DMS153 (cell line): ENCODE results near the gene HOXD12.
A peak's percentile ranks its signal among the peaks of the same experiment; 100 is the strongest.

Source experiments
- DNase-seq: peaks from one replicate; lab custom pipeline; 2025; lab: John Stamatoyannopoulos, UW

Gene HOXD12

DNA sequence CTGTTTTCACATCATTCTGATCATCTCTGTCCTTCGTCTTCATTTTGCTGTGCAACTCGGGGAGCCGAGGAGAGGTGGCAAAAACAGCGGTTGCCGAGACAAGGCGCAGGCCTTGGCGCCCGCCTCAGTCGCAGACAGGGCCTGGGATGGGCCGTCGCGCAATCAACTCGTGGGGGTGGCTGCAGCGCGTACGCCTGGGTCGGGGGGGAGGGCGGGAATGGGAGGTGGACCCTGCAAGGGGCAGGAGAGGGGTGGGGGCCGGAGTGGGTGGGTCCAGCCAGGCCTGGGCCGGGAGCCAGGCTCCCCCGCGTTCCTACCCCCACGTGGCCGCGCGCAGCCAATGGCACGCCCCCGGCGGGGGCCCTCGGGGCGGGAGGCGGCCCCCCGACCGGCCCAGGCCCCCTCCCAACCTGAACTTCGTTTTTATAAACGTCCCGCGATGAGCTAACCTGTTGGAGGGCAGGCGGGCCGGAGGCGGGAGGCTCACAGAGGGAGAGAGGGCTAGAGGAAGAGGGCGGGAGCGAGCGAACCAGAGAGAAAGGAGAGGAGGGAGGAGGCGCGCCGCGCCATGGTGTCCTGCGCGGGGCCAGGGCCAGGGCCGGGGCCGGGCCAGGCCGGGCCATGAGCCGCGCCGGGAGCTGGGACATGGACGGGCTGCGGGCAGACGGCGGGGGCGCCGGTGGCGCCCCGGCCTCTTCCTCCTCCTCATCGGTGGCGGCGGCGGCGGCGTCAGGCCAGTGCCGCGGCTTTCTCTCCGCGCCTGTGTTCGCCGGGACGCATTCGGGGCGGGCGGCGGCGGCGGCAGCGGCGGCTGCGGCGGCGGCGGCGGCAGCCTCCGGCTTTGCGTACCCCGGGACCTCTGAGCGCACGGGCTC, 7.1 kb upstream of the HOXD12 start, which contains the start of gene HOXD13:
Gene HOXD13, plus strand, starts transcription at position 452 of the 875 bp plus-strand sequence. Its CDS starts 170 bp downstream, at position 622.
- DNase-seq = peak; percentile 76

DNA sequence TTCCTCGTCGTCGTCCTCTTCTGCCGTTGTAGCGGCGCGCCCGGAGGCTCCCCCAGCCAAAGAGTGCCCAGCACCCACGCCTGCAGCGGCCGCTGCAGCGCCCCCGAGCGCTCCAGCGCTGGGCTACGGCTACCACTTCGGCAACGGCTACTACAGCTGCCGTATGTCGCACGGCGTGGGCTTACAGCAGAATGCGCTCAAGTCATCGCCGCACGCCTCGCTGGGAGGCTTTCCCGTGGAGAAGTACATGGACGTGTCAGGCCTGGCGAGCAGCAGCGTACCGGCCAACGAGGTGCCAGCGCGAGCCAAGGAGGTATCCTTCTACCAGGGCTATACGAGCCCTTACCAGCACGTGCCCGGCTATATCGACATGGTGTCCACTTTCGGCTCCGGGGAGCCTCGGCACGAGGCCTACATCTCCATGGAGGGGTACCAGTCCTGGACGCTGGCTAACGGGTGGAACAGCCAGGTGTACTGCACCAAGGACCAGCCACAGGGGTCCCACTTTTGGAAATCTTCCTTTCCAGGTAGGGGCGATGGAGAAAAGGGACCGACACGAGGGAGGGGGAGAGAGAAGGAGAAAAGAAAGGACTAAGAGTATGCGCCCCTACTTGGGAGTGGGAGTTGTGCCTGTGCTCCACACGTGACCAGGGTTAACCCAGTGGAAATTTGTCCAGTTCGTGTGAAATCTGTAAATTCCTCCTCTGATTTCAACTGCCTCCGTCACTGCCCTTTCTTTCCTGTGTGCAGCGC, 6.3 kb upstream of the HOXD12 start:
- DNase-seq = no peak

DNA sequence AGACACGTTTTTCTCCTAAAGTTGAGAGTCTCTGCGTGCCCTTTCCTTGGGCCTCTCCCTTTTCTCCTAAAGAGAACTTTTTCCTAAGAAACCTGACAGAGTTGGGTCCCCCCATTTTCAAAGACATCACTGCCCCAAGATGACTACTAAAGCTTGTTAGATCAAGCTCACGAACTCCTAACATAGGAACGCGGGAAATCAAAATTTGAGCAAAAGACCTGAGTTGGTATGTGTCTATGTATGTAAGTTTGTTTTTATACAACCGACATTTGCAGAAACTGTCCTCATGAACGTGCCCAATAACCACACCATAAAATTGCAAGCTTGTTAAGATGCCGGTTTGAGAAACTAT, 5.7 kb upstream of the HOXD12 start:
- DNase-seq = no peak

DNA sequence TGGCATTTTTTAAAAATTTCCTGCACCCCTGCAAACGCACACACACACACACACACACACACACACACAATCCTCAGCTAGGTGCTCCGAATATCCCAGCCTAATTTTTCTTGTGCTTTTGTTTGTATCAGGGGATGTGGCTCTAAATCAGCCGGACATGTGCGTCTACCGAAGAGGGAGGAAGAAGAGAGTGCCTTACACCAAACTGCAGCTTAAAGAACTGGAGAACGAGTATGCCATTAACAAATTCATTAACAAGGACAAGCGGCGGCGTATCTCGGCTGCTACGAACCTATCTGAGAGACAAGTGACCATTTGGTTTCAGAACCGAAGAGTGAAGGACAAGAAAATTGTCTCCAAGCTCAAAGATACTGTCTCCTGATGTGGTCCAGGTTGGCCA, 5.2 kb upstream of the HOXD12 start:
- DNase-seq = no peak

DNA sequence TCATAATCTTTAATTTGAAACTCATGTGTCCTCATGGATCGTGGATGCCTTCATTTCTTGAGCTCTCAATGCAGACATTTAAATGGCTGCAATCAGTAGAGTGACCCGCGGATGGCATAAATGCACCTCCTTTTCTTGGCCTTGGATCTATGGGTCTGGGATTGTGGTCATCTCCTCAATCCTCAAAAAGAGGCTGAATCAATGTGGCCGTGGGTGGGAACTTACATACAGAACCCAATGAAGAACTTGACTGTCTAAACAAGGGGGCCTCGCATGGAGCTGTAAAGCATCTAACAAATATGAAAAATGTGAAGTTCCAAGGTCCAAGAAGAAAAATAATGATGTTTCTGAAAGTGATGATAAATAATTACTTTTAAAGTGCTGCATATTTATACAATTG, 4.2 kb upstream of the HOXD12 start:
- no peak for DNase-seq

DNA sequence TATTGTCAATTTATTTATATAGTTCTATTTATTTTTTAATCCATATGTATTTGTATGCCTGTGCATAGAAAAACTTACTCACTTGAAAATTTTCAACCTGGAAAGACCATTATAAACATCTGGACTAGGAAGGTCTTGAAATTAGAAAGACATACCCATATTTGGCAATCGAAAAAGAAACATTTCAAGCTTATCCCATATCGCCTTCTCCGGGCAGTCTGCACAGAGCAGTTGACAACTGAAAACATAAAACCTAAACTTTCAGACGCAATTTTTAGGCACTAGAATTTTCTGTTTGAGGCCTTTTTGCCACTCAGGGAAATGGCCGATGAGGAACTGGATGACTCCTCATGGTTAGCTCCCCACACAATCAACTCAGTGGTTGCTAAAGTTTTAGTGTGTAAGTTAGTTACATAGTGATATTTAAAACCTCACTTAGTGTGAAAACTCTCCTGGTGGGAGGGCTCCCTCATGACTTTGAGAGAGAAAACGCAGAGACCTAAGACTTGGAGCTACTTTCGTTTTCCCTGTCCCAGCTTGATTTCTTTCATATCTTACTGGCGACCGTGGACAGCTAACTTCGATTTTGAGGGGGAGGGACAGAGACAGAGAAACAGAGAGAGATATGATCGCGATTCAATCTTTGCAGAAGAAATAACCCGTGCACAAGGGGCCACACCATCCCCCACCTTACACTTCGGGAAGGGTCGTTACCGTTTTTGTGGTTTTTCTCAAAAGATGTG, 3.2 kb upstream of the HOXD12 start:
- DNase-seq = no peak

DNA sequence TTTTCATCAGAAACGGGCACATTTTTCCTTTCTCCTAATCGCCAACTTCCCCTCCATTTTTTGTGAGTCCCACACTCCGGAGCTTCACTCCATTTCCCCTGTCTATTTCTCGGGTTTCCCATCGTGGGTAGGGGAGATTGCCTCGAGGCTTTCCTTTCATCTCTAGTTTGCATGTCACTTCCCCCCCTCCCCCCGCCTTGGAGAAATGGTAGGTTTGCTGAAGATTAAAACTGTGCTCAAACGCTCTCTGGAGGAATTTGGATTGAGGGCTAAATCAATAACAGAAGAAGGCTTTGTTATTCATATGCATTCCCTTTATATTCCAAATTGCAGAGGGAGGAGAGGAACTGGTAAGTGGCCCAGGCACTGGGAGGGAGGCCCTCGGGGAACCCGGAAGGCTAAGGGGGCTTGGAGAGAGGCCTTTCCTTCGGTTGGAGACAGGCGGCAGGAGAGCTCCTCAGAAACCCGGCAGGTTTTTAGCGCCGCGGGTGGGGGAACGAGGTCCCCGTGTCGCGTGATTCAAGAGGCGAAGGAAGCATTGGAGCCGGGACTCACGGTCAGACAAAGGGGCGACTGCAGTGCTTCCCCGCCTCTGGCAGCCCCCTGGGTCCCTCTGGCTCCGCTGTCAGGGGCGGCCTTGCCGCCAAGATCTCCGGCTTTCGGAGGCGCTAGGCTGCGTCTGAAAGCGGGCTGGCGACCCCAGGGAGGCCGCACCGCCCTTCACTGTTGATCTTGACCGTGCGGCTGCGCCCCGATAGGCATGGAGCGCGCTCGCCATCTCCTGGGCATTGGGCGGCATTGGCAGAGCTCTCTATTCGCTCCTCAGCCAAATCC, 2.4 kb upstream of the HOXD12 start:
- DNase-seq = peak; percentile 82

DNA sequence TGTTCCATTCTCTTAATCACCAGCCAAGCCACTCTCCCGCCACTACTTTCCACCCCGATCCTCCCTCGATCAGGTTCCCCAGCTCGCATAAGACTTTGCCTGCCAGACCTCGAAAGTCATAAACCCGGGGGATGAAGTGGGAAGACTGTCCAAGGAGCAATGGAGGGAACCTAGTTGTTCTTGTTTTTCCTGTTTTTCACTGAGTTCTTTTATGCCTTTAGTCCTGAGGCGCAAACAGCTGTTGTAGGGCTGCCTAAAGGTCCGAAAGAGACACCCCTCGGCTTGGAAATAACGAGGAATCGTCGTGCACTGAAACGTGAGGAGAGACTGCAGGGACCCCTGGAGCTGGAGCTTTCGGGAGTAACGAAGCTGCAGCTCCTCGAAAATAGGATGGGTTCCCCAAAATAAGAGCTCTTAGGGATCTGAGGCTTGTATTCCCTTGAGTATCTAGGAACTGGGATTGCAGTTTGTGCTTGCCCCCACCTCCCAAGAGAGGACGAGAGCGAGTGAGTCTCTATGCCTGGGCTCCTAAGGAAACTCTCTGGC, 1.7 kb upstream of the HOXD12 start:
- DNase-seq = no peak

DNA sequence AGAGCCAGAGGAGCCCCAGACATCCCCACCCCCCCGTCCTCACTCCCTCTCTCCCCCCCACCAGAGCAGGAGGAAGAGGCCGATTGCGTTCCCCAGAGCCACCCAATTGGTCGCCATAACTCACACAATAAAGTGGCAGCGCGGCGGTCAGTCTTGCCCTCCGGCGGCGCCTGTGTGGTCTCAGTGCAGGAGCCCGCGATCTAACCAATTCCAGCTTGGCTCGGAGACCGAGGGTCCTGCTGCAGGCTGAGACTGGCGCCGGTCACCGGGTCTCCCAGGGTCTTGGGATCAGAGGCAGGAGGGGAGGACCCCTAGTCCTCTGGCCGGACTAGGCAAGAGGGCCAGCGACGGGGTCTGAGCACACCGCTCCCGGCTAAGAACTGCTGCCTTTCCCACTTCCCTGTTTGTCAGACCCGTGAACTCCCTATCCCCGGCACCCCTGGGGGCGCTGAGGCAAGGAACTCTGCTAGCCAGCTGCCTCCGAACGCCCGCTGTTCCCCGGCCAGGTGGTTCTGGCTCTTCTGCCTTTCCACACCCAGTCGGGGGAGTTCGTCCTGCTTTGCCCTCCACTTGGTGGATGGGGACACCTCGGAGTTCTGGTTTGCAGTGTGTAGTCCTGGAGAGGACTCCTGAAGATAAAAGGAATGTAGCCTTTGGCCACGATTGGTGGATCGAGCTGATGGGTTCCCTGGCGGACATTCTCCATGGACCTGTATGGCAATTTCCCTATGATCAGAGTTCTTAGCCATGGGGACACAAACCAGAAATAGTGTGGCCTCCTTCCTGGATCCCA, 1.0 kb upstream of the HOXD12 start:
- no peak for DNase-seq

DNA sequence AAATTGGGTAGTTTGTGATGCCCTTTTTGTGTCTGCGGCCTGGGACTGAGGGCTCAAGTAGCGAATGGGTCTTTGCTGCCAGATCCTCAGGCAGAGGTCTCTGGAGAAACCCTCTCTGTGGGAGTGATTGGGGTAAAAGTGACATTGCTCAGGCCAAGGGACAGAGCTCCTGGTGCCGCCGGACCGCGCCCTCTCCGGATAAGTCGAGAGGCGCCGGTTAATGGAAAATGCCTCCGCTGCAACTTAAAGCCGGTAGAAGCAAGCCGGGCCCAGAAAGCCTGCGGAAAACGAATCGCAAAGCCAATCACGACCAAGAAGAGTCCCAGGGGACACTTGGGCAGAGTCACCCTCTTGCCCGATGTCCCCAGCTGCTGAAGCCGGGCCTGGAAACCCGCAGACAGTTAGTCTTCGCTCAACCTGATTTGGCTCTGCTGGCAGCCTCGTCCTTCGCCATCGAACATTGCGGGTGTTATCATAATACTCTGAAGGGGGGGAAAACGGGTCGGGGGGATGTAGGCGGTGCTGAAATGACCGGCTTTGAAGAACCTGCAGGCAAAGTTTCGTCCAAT, 352 bp upstream of the HOXD12 start:
- DNase-seq = no peak

DNA sequence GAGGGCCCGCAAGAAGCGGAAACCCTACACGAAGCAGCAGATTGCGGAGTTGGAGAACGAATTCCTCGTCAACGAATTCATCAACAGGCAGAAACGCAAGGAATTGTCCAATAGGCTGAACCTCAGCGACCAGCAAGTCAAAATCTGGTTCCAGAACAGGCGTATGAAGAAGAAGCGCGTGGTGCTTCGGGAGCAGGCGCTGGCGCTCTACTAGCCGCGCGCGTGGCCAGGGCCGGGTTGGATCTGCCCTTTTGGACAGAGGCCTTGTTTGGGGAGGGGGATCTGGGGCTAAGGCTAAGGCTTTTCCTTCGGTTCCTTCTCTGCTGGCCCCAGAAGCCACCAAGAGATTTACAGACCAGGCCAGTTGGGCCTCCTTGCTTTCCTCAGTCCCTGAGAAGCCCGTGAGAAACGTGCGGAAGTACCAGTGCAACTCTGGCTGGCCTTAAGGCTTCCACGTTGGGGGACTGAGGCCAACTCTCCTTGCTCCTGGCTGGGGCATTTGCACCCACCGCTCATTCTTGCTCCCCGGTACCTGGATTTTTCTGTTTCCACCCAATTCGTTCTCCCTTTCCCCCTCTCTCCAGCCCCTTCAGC, 1.0 kb downstream of the HOXD12 start:
- DNase-seq = no peak

DNA sequence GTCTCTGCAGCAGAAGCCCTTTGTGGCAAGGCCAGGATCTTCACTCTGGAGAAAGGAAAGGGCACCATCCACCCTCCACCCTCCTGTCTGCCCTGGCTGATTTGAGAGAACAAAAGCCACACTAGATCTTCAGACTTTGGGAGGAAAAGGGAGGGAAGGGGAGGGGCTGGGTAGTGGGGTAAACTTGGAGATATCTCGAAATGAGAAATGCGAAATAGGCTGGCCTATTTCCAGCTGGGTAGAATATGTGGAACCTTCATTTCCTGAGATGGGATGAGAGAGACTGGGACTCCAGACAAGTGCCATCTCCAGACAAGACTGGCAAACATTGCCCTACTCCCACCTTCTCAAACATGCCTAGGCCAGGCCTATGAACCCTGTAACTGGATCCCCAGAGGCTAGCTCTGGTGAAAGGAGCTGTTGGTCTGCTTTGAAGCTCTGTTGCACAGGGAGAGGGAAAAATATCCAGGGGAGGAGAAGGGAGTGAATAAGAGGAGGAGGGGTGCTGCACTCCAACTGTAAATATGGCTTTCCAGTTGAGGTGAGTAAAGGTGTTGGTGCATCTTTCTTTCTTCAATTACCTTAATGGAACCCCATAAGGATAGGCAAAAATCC, 1.7 kb downstream of the HOXD12 start:
- DNase-seq = no peak

DNA sequence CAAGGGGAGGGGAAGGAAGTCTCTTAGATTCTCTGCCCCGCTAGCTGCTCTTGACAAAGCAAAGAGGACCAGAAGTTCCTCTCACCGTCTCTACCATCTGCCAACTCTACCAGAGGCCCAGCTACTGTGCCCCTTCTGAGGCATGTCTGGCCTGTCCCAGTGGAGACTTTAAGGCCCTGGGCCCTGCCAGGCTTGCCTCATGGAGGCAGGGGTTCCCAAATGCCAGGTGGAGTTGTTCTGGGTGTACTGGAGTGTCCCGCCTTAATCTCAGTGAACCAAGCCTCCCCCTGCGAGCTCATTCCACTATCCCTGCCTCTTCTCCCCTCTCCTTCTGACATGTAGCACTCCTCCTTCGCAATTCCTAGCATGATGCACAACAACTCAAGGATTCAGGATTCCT, 2.2 kb downstream of the HOXD12 start:
- DNase-seq = no peak

DNA sequence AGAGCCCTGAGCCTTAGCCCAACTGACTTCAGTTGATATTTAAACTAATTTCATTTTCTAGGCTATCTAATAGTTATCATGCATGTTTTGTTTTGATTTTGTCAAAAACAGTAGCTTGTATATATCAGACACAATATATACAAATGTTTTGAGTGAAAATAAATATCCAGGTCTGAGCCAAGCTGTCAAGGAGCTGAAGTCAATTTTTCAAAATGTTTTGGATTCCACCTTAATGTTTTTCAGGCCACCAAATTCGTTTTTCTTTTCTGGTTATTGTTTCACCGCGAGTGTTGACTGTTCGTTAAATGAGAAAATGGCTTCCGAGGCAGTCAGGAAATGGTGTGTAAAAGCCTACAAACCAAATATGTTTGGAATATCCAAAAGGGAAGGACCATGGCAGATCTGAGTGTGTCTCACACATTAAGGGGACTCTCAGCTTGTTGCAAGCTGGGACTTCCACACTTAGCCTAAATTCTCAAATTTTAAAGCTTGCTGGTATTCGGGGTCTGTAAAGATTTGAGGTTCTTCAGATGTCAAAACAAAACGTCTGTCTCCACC, 2.8 kb downstream of the HOXD12 start:
- no peak for DNase-seq

DNA sequence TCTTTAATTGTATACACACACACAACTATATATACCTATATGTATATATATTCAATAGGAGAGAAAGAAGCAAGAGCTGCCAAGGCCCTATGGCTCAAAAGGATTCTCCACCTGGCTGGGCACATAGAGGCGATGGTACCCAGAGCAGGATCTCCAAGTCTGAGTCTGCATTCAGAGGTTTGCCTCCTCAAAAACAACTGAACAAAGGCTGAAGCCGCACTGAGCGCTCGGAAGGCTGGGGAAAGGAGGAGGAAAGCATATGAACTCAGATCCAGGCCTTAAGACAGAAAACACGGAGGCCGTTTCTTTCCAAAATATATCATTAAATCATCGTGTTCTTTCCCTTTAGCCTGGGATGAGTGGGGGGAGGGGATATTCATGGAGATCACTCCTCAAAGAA, 3.6 kb downstream of the HOXD12 start:
- no peak for DNase-seq

DNA sequence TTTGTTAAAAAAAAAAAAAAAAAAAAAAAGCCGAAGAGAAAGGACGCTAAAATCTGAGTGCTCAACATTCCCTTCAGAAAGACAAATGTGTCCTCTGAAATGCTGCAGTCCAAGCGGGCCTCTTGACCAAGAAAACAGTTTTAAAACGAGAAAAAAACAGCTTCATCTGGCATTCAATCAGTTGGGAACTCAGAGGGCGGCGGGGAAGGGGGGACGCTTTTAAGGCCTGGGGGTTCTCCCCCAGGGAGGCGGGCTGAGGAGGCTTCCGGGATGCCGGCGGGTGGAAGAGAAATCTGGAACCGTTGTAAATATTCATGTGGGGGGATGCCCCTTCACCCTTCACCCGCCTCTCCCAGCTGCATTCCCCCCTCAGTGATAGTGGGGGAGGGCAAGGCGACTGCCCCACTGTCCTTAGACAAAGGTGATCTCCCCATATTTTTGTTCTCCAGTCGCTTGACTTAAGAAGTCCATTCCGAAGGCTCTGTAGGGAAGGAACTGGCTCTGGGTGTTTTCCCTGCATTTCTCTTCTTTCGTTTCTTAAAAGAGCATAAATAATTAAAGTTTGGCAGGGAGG, 4.2 kb downstream of the HOXD12 start:
- DNase-seq = no peak

DNA sequence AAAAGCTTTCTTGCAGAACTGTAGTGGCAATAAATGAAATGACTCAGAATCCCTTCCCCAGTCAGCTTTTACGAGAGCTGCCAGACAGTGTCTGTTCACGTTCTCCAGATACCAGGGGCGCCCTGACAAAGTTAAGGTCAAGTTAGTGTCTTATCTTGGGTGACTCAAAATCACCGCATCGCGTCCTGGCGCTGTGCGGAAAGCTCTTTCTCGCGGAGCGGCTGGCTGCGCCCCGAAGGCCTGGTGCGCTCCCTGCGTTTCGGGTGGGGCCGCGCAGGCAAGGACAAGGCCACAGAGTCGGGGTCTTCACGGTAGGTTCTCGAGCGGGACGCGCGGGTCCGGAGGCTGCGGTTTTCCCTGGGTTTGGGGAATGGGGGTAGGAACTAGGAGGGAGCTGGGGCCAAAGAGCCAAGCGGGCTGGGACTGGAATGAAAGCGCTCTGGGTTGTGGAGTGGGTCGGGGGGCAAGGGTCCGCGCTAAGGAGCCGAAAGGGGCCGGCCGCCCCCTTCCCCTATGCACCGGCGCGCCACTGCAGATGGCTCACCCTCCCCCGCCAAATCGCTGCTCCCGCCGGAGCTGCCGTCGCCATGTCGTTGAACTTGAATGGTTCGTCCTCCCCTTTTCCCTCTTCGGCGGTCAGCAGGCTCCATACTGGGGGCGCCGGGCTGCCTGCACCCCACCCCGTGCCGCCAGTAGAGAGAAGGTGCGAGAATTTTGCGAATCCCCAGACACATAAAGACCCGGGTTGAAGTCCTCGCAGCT, 4.9 kb downstream of the HOXD12 start:
- DNase-seq = no peak
